ENCODE results near the gene TRIM2. TPM values are rescaled to one million over a fixed set of nuclear protein-coding genes. Genes with fewer than 3 reads are reported as not detected.

Gene TRIM2
- total RNA-seq, 2 experiments from 2014 or later = 0.13 to 0.18 TPM

GRCh38 chr4:153212736-153213135, 8.5 kb downstream of the TRIM2 start:
- ATAC-seq (no peak), DNase-seq (no peak)
- no peak overlapping the region for H3K27ac Mint-ChIP-seq
- H3K4me1 Mint-ChIP-seq (ENCODE audit: low read depth) = no peaks in the 10 kb centered on the region
- H3K27me3 Mint-ChIP-seq (ENCODE audit: low read depth) = peaks cover 27% of the 10 kb centered on the region
- ChIA-PET CTCF (no interaction called here), POLR2A (no interaction called here)
- no peak overlapping the region for H3K4me3 Mint-ChIP-seq
- H3K36me3 Mint-ChIP-seq (ENCODE audit: low read depth) = no peaks in the 10 kb centered on the region
- H3K9me3 Mint-ChIP-seq (ENCODE audit: insufficient read depth) = no peaks in the 10 kb centered on the region

- Mint-ChIP-seq H3K4me1 (ENCODE audit: low read depth) (no peaks in the 10 kb centered on the region), H3K4me3 (no peak overlapping the region), H3K36me3 (ENCODE audit: low read depth) (no peaks in the 10 kb centered on the region), H3K9me3 (ENCODE audit: insufficient read depth) (no peaks in the 10 kb centered on the region), H3K27ac (no peak overlapping the region), H3K27me3 (ENCODE audit: low read depth) (peaks cover 30% of the 10 kb centered on the region)
- no peak for DNase-seq
- POLR2A ChIA-PET = no interaction called here
- no peak for ATAC-seq
- CTCF ChIA-PET = no interaction called here
Observed at GRCh38 chr4:153215921-153216320, 11.7 kb downstream of the TRIM2 start.

- ATAC-seq = no peak
- Mint-ChIP-seq H3K4me3 (no peak overlapping the region), H3K9me3 (ENCODE audit: insufficient read depth) (no peaks in the 10 kb centered on the region), H3K27ac (no peak overlapping the region), H3K36me3 (ENCODE audit: low read depth) (no peaks in the 10 kb centered on the region), H3K4me1 (ENCODE audit: low read depth) (peaks cover 2% of the 10 kb centered on the region), H3K27me3 (ENCODE audit: low read depth) (peaks cover 33% of the 10 kb centered on the region)
- POLR2A ChIA-PET = no interaction called here
- no peak for DNase-seq
- CTCF ChIA-PET = no interaction called here
Observed at GRCh38 chr4:153216546-153216945, 12.3 kb downstream of the TRIM2 start.

GRCh38 chr4:153217440-153217839, 13.2 kb downstream of the TRIM2 start:
- H3K9me3 Mint-ChIP-seq (ENCODE audit: insufficient read depth) = no peaks in the 10 kb centered on the region
- DNase-seq (no peak), ATAC-seq (no peak)
- ChIA-PET CTCF (no interaction called here), POLR2A (no interaction called here)
- no peak overlapping the region for H3K4me3 Mint-ChIP-seq
- H3K27me3 Mint-ChIP-seq (ENCODE audit: low read depth) = peaks cover 39% of the 10 kb centered on the region
- peaks cover 8% of the 10 kb centered on the region for H3K4me1 Mint-ChIP-seq (ENCODE audit: low read depth)
- no peak overlapping the region for H3K27ac Mint-ChIP-seq
- no peaks in the 10 kb centered on the region for H3K36me3 Mint-ChIP-seq (ENCODE audit: low read depth)

GRCh38 chr4:153218961-153219360, 14.7 kb downstream of the TRIM2 start:
- H3K27me3 Mint-ChIP-seq (ENCODE audit: low read depth) = peaks cover 48% of the 10 kb centered on the region
- peaks cover 16% of the 10 kb centered on the region for H3K4me1 Mint-ChIP-seq (ENCODE audit: low read depth)
- DNase-seq = no peak
- ChIA-PET CTCF (no interaction called here), POLR2A (no interaction called here)
- H3K4me3 Mint-ChIP-seq = no peak overlapping the region
- H3K9me3 Mint-ChIP-seq (ENCODE audit: insufficient read depth) = no peaks in the 10 kb centered on the region
- no peak for ATAC-seq
- H3K27ac Mint-ChIP-seq = no peak overlapping the region
- no peaks in the 10 kb centered on the region for H3K36me3 Mint-ChIP-seq (ENCODE audit: low read depth)

- no peak overlapping the region for H3K27ac Mint-ChIP-seq
- ChIA-PET CTCF (no interaction called here), POLR2A (no interaction called here)
- H3K36me3 Mint-ChIP-seq (ENCODE audit: low read depth) = peaks cover 8% of the 10 kb centered on the region
- ATAC-seq = no peak
- H3K9me3 Mint-ChIP-seq (ENCODE audit: insufficient read depth) = peaks cover 9% of the 10 kb centered on the region
- DNase-seq = no peak
- peaks cover 32% of the 10 kb centered on the region for H3K4me1 Mint-ChIP-seq (ENCODE audit: low read depth)
- H3K4me3 Mint-ChIP-seq = no peak overlapping the region
- peaks cover 54% of the 10 kb centered on the region for H3K27me3 Mint-ChIP-seq (ENCODE audit: low read depth)
Observed at GRCh38 chr4:153220682-153221395, 16.6 kb downstream of the TRIM2 start.

- POLR2A ChIA-PET = no interaction called here
- peak; percentile 48 for ATAC-seq
Observed at GRCh38 chr4:153221783-153222706, 17.8 kb downstream of the TRIM2 start.

GRCh38 chr4:153222707-153223426, 18.6 kb downstream of the TRIM2 start:
- Mint-ChIP-seq H3K27ac (no peak overlapping the region), H3K36me3 (ENCODE audit: low read depth) (peaks cover 8% of the 10 kb centered on the region), H3K4me3 (peak overlapping the region; percentile 75), H3K27me3 (ENCODE audit: low read depth) (peaks cover 53% of the 10 kb centered on the region), H3K4me1 (ENCODE audit: low read depth) (peaks cover 36% of the 10 kb centered on the region), H3K9me3 (ENCODE audit: insufficient read depth) (peaks cover 9% of the 10 kb centered on the region)
- ChIA-PET CTCF (interaction anchor here (0.8 kb wide), 1 partner anchor 36 kb away, joined by 3 read pairs; no protein-coding TSS in a partner anchor), POLR2A (no interaction called here)
- ATAC-seq (peak; percentile 76), DNase-seq (peak; percentile 29)

More at GRCh38 chr4:153221783-153222706, 17.8 kb downstream of the TRIM2 start:
- peak; percentile 27 for DNase-seq
- CTCF ChIA-PET = no interaction called here
- no peak overlapping the region for H3K27ac Mint-ChIP-seq
- peak overlapping the region; percentile 75 for H3K4me3 Mint-ChIP-seq
- peaks cover 56% of the 10 kb centered on the region for H3K27me3 Mint-ChIP-seq (ENCODE audit: low read depth)
- H3K9me3 Mint-ChIP-seq (ENCODE audit: insufficient read depth) = peaks cover 9% of the 10 kb centered on the region
- peaks cover 8% of the 10 kb centered on the region for H3K36me3 Mint-ChIP-seq (ENCODE audit: low read depth)
- H3K4me1 Mint-ChIP-seq (ENCODE audit: low read depth) = peaks cover 36% of the 10 kb centered on the region

GRCh38 chr4:153223427-153223801, 19.2 kb downstream of the TRIM2 start:
- H3K27ac Mint-ChIP-seq = no peak overlapping the region
- ATAC-seq (no peak), DNase-seq (no peak)
- peaks cover 53% of the 10 kb centered on the region for H3K27me3 Mint-ChIP-seq (ENCODE audit: low read depth)
- peak overlapping the region; percentile 51 for H3K4me3 Mint-ChIP-seq
- CTCF ChIA-PET = interaction anchor here (0.8 to 0.9 kb wide), 2 partner anchors 15 to 35 kb away, joined by 3 read pairs; no protein-coding TSS in a partner anchor
- peaks cover 36% of the 10 kb centered on the region for H3K4me1 Mint-ChIP-seq (ENCODE audit: low read depth)
- peaks cover 9% of the 10 kb centered on the region for H3K9me3 Mint-ChIP-seq (ENCODE audit: insufficient read depth)
- POLR2A ChIA-PET = no interaction called here
- peaks cover 8% of the 10 kb centered on the region for H3K36me3 Mint-ChIP-seq (ENCODE audit: low read depth)

- no peak overlapping the region for H3K4me3 Mint-ChIP-seq
- no peak overlapping the region for H3K27ac Mint-ChIP-seq
- ATAC-seq (no peak), DNase-seq (no peak)
- H3K4me1 Mint-ChIP-seq (ENCODE audit: low read depth) = peaks cover 36% of the 10 kb centered on the region
- H3K27me3 Mint-ChIP-seq (ENCODE audit: low read depth) = peaks cover 51% of the 10 kb centered on the region
- peaks cover 8% of the 10 kb centered on the region for H3K36me3 Mint-ChIP-seq (ENCODE audit: low read depth)
- peaks cover 9% of the 10 kb centered on the region for H3K9me3 Mint-ChIP-seq (ENCODE audit: insufficient read depth)
- POLR2A ChIA-PET = no interaction called here
- CTCF ChIA-PET = interaction anchor here (0.9 kb wide), 1 partner anchor 14 kb away, joined by 3 read pairs; no protein-coding TSS in a partner anchor
Observed at GRCh38 chr4:153223930-153224329, 19.7 kb downstream of the TRIM2 start.

GRCh38 chr4:153224474-153224873, 20.2 kb downstream of the TRIM2 start:
- peaks cover 50% of the 10 kb centered on the region for H3K27me3 Mint-ChIP-seq (ENCODE audit: low read depth)
- peaks cover 9% of the 10 kb centered on the region for H3K9me3 Mint-ChIP-seq (ENCODE audit: insufficient read depth)
- peaks cover 8% of the 10 kb centered on the region for H3K36me3 Mint-ChIP-seq (ENCODE audit: low read depth)
- no peak for DNase-seq
- POLR2A ChIA-PET = no interaction called here
- CTCF ChIA-PET = interaction anchor here (0.9 kb wide), 1 partner anchor 14 kb away, joined by 3 read pairs; no protein-coding TSS in a partner anchor
- H3K4me3 Mint-ChIP-seq = no peak overlapping the region
- no peak overlapping the region for H3K27ac Mint-ChIP-seq
- H3K4me1 Mint-ChIP-seq (ENCODE audit: low read depth) = peaks cover 36% of the 10 kb centered on the region
- no peak for ATAC-seq

Data from activated CD8-positive, alpha-beta T cell treated with anti-CD3 and anti-CD28 coated beads, Interleukin-2, amount 10 ng/mL, durations not matched to agents 7 days and 5 days (primary cell).